B cell (primary cell): ENCODE data around the gene VEGFA. TPM values are rescaled to one million over a fixed set of nuclear protein-coding genes. Genes with fewer than 3 reads are reported as not detected.

Experiments
- ATAC-seq: fragments of 200-7000 bp; cut with Tn5 transposase; one replicate; pipeline ENCODE4 v1.10.0; 2021; ENCODE audit warnings: low read depth, mild to moderate bottlenecking, moderate number of reproducible peaks, moderate library complexity
- CTCF ChIA-PET: fragments of 350-600 bp; sonication (Branson Sonifier 250); formaldehyde crosslinking; loops from one replicate; lab custom pipeline; 2021; ENCODE audit warnings: antibody characterized with exemption, inconsistent platforms; lab: Charles Lee
- POLR2A ChIA-PET: fragments of 350-600 bp; sonication (Branson Sonifier 250); formaldehyde crosslinking; loops from one replicate; lab custom pipeline; 2021; ENCODE audit warnings: antibody characterized with exemption; lab: Charles Lee
- DNase-seq: peaks from one replicate; pipeline ENCODE4 v3.0.0; 2013
- H2AFZ ChIP-seq: 2 replicates; pipeline ENCODE4 v1.6.1; 2012; ENCODE audit warnings: mild to moderate bottlenecking, low read depth, low read length; ENCODE audit not compliant: insufficient read depth, poor library complexity, severe bottlenecking
- H3K27ac ChIP-seq, 2 donors: 1 replicate in 1 of 2; 2 replicates in 1 of 2; pipeline ENCODE4 v1.5.1; 2012 to 2013; ENCODE audit warnings: low read length in 2 of 2, mild to moderate bottlenecking in 2 of 2, moderate library complexity in 1 of 2
- H3K27me3 ChIP-seq, 4 experiments: fragments of 200-600 bp in 1 of 4; sonication (generic) in 1 of 4; replicated peaks in 1 of 4; 1 replicate in 2 of 4; 2 replicates in 2 of 4; pipeline versions ENCODE4 v1.6.1 to v1.7.0; 2013 to 2016; ENCODE audit warnings: low read length in 3 of 4, mild to moderate bottlenecking in 2 of 4, mixed read lengths in 1 of 4, moderate library complexity in 1 of 4; ENCODE audit not compliant: insufficient read depth in 4 of 4, control insufficient read depth in 3 of 4; ENCODE audit errors: control extremely low read depth in 1 of 4
- H3K36me3 ChIP-seq, 2 experiments: replicated peaks in 1 of 2; 1 replicate in 1 of 2; 2 replicates in 1 of 2; pipeline versions ENCODE4 v1.6.1 to v1.7.1; 2013; ENCODE audit warnings: low read length in 1 of 2; ENCODE audit not compliant: insufficient read depth in 2 of 2, control insufficient read depth in 1 of 2; ENCODE audit errors: control extremely low read depth in 1 of 2, extremely low read depth in 1 of 2
- H3K4me1 ChIP-seq, 2 donors: fragments of 200-600 bp in 1 of 2; sonication (generic) in 1 of 2; 1 replicate in 1 of 2; 2 replicates in 1 of 2; pipeline versions ENCODE4 v1.5.1 to v1.6.1; 2013 to 2017; ENCODE audit warnings: low read length in 2 of 2; ENCODE audit not compliant: control insufficient read depth in 2 of 2, insufficient read depth in 2 of 2
- H3K4me2 ChIP-seq: replicated peaks from 2 replicates; pipeline ENCODE3; 2012; ENCODE audit warnings: mild to moderate bottlenecking, low read depth, low read length; ENCODE audit not compliant: poor library complexity, severe bottlenecking
- H3K4me3 ChIP-seq, 5 experiments: fragments of 200-600 bp in 1 of 5; sonication (generic) in 1 of 5; 1 replicate in 3 of 5; 2 replicates in 2 of 5; pipeline versions ENCODE4 v1.5.1 to v1.7.0; 2011 to 2016; ENCODE audit warnings: low read length in 4 of 5, mild to moderate bottlenecking in 4 of 5, low read depth in 2 of 5, control low read depth in 1 of 5, moderate library complexity in 1 of 5; ENCODE audit not compliant: insufficient read depth in 1 of 5; ENCODE audit errors: control extremely low read depth in 1 of 5, extremely low read depth in 1 of 5
- H3K79me2 ChIP-seq: fragments of 200-600 bp; sonication (generic); one replicate; pipeline ENCODE4 v1.6.0; 2016; ENCODE audit warnings: low read length; ENCODE audit not compliant: control insufficient read depth, insufficient read depth
- H3K9ac ChIP-seq: fragments of 200-600 bp; sonication (generic); 2 replicates; pipeline ENCODE4 v1.6.1; 2017; ENCODE audit warnings: mild to moderate bottlenecking, low read length, moderate library complexity
- H3K9me3 ChIP-seq, 3 donors: one replicate each; pipeline versions ENCODE4 v1.6.1 to v1.7.1; 2013; ENCODE audit warnings: low read length in 2 of 3; ENCODE audit not compliant: control insufficient read depth in 2 of 3, insufficient read depth in 1 of 3; ENCODE audit errors: control extremely low read depth in 1 of 3
- H4K20me1 ChIP-seq: 2 replicates; pipeline ENCODE4 v1.6.0; 2012; ENCODE audit warnings: mild to moderate bottlenecking, low read length; ENCODE audit not compliant: insufficient read depth, control insufficient read depth, poor library complexity, severe bottlenecking
- H3K27ac Mint-ChIP-seq: one replicate; pipeline ENCODE4 v1.8.0; 2021; ENCODE audit warnings: mixed read lengths
- H3K27me3 Mint-ChIP-seq: one replicate; pipeline ENCODE4 v1.8.0; 2021; ENCODE audit warnings: mixed read lengths
- H3K4me1 Mint-ChIP-seq: one replicate; pipeline ENCODE4 v1.8.0; 2021; ENCODE audit warnings: mixed read lengths
- H3K4me3 Mint-ChIP-seq: one replicate; pipeline ENCODE4 v1.8.0; 2021; ENCODE audit warnings: mixed read lengths
- H3K9me3 Mint-ChIP-seq: one replicate; pipeline ENCODE4 v1.8.0; 2022; ENCODE audit warnings: mixed read lengths; ENCODE audit not compliant: insufficient read depth
- EZH2 ChIP-seq: IDR thresholded peaks from 2 replicates; pipeline ENCODE4 v1.6.1; 2012; ENCODE audit warnings: borderline replicate concordance, low read depth, mild to moderate bottlenecking, moderate library complexity, low read length; ENCODE audit not compliant: insufficient read depth, poor library complexity, severe bottlenecking
- WGBS: methylation state at CpG from one replicate; pipeline ENCODE4 v1.1.5; 2013; ENCODE audit warnings: missing lambda C conversion rate; ENCODE audit not compliant: insufficient coverage; 5-methylcytosine and 5-hydroxymethylcytosine counted together
- intact Hi-C: fragments of 100-400 bp; cut with micrococcal nuclease; formaldehyde crosslinking; loops from one replicate; pipeline ENCODE4 v1.10.0; 2022
- polyA plus RNA-seq: library from polyadenylated mRNA; depleted of rRNA; stranded (reverse); fragments of >200 nt; gene quantifications from 2 replicates; pipeline ENCODE4 v1.2.3, GENCODE V29; 2012
- total RNA-seq, 2 donors: library from RNA; stranded (reverse); fragments of 120-200 nt in 1 of 2; gene quantifications; 1 replicate in 1 of 2; 2 replicates in 1 of 2; pipeline versions ENCODE4 v1.2.3 to v1.2.4, GENCODE V29; 2013 to 2022
- TF ChIP-seq, protein P1 (sequence below): fragments of 200-600 bp; IDR thresholded peaks from one replicate; pipeline ENCODE4 v1.8.0; 2022; ENCODE audit warnings: antibody characterized with exemption, mild to moderate bottlenecking

The VEGFA gene
- total and polyA plus RNA-seq, 2 donors (not counting 1 experiment from before 2014, with no cell fraction given): 3.9 to 6.4 TPM

DNA sequence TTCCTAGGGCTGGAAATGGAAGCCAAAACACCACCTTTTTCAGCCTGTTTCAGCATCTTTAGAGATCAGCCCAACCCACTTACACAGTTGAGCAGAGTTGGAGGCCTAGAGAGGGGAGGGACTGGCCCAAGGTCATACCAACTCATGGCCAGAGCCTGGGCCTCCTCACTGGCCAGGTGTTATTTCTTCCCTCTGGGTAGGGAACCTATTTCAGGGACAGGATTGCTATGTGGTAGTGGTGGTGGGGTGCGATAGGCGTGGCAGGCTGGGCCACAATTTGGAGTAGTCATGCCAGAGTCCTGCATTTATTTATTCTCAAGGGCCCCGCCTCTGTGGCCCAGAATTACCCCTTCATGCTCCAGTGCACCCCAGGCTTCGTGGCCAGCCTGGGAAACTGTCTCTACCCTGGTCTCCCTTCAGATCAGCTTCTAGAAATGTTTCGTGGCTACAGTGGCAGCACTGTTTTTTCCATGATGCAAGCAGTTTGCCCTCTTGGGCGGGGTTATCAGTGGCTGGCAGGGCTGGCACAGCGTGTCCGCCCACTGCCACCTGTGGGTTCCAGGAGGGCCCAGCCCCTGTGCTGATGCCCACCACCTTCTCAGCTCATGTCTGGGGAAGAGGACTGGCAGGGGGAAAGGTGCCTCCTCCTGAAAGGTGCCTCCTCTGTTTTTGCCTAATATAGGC, 6.2 kb downstream of the VEGFA start:
- ATAC-seq: no peak
- Histone ChIP-seq H2AFZ (no peak overlapping the region), H4K20me1 (peaks cover 6% of the 10 kb centered on the region), H3K27me3 (peaks cover 0 to 34% (median 15%) of the 10 kb centered on the region in 4 experiments), H3K27ac (no peak overlapping the region), H3K9ac (no peak overlapping the region), H3K4me2 (no peak overlapping the region), H3K4me3 (no peak overlapping the region), H3K36me3 (no peaks in the 10 kb centered on the region), H3K9me3 (no peaks in the 10 kb centered on the region), H3K79me2 (no peaks in the 10 kb centered on the region), H3K4me1 (peaks cover 21 to 26% of the 10 kb centered on the region in 2 donors)
- H3K4me1 Mint-ChIP-seq: peaks cover 33% of the 10 kb centered on the region
- H3K27ac Mint-ChIP-seq: no peak overlapping the region
- no peak overlapping the region for H3K4me3 Mint-ChIP-seq
- no peak for DNase-seq
- no peaks in the 10 kb centered on the region for H3K9me3 Mint-ChIP-seq
- TF ChIP-seq EZH2: no peak
- TF ChIP-seq, protein P1, sequence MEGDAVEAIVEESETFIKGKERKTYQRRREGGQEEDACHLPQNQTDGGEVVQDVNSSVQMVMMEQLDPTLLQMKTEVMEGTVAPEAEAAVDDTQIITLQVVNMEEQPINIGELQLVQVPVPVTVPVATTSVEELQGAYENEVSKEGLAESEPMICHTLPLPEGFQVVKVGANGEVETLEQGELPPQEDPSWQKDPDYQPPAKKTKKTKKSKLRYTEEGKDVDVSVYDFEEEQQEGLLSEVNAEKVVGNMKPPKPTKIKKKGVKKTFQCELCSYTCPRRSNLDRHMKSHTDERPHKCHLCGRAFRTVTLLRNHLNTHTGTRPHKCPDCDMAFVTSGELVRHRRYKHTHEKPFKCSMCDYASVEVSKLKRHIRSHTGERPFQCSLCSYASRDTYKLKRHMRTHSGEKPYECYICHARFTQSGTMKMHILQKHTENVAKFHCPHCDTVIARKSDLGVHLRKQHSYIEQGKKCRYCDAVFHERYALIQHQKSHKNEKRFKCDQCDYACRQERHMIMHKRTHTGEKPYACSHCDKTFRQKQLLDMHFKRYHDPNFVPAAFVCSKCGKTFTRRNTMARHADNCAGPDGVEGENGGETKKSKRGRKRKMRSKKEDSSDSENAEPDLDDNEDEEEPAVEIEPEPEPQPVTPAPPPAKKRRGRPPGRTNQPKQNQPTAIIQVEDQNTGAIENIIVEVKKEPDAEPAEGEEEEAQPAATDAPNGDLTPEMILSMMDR: no peak
- POLR2A ChIA-PET: no interaction called here
- WGBS: 40% methylated on average over 6 of the region's 8 CpGs
- CTCF ChIA-PET: interaction anchor here (0.6 to 1.6 kb wide), 8 partner anchors 9 to 460 kb away, joined by 3 to 7 read pairs (median 4); no protein-coding TSS in a partner anchor
- intact Hi-C loops: no loop called here
- H3K27me3 Mint-ChIP-seq: peaks cover 16% of the 10 kb centered on the region
